Thyroid gland (tissue), 4 donors: ENCODE data around the gene MAST4.

Source experiments
- CTCF ChIP-seq, 6 experiments: fragments of 200-600 bp in 3 of 6; fragments of 450-650 bp in 3 of 6; sonication (generic) in 3 of 6; IDR thresholded peaks; one replicate each; pipeline ENCODE4 v1.5.1; 2016 to 2019; ENCODE audit warnings: antibody characterized with exemption in 6 of 6, mild to moderate bottlenecking in 2 of 6, inconsistent platforms in 1 of 6, moderate library complexity in 1 of 6
- POLR2A ChIP-seq, 2 donors: fragments of 450-650 bp; IDR thresholded peaks; one replicate each; pipeline ENCODE4 v1.6.1; 2017; ENCODE audit warnings: antibody characterized with exemption in 2 of 2, mild to moderate bottlenecking in 2 of 2, moderate library complexity in 1 of 2

DNA sequence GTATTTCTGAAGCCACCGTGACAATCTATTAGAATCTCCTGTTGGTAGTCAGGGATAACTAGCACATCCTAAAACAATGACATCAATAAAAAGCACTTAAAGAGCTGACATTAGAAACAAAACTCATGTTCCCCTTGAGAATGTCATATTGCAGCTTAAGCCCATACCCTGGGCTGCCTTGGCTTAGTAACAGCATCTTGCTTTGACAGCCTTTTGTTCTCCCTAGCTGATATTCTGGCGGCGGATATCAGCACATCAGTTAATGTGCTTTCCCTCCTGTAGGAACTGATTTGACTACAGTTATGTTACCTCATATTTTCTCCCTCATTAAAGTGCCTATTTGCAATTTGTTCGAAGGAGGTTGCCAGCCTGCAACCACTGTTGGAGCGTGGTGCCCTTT is 386.3 kb downstream of the MAST4 start:
- TF ChIP-seq CTCF (IDR thresholded peaks at IDR 0.05) (no peak), POLR2A (IDR thresholded peaks at IDR 0.05) (no peak)
